Measurements from ENCODE around the gene CUBN.

CUBN gene

GRCh38 chr10:17106991-17107390, 22.6 kb downstream of the CUBN start:
- DNase-seq (ENCODE audit: low read depth): no peak

GRCh38 chr10:17101910-17102266, 27.7 kb downstream of the CUBN start:
- no peak for DNase-seq (ENCODE audit: low read depth)

- DNase-seq (ENCODE audit: low read depth): no peak
Measured at GRCh38 chr10:17101257-17101909, 28.2 kb downstream of the CUBN start.

GRCh38 chr10:17100586-17100985, 29.0 kb downstream of the CUBN start:
- no peak for DNase-seq (ENCODE audit: low read depth)

GRCh38 chr10:17098012-17098411, 31.6 kb downstream of the CUBN start:
- no peak for DNase-seq (ENCODE audit: low read depth)

- DNase-seq (ENCODE audit: low read depth): no peak
Measured at GRCh38 chr10:17094844-17095243, 34.8 kb downstream of the CUBN start.

GRCh38 chr10:17092986-17093803, 36.4 kb downstream of the CUBN start:
- no peak for DNase-seq (ENCODE audit: low read depth)

- DNase-seq (ENCODE audit: low read depth): no peak
Measured at GRCh38 chr10:17092216-17092944, 37.2 kb downstream of the CUBN start.

- no peak for DNase-seq (ENCODE audit: low read depth)
Measured at GRCh38 chr10:17088118-17088806, 41.3 kb downstream of the CUBN start.

GRCh38 chr10:17086865-17087367, 42.7 kb downstream of the CUBN start:
- DNase-seq (ENCODE audit: low read depth): no peak

GRCh38 chr10:17085011-17085725, 44.4 kb downstream of the CUBN start:
- DNase-seq (ENCODE audit: low read depth): no peak

- DNase-seq (ENCODE audit: low read depth): no peak
Measured at GRCh38 chr10:17084258-17084657, 45.4 kb downstream of the CUBN start.

- no peak for DNase-seq (ENCODE audit: low read depth)
Measured at GRCh38 chr10:17081431-17081830, 48.2 kb downstream of the CUBN start.

GRCh38 chr10:17077890-17078289, 51.7 kb downstream of the CUBN start:
- DNase-seq (ENCODE audit: low read depth): no peak

GRCh38 chr10:17077346-17077781, 52.2 kb downstream of the CUBN start:
- no peak for DNase-seq (ENCODE audit: low read depth)

GRCh38 chr10:17076626-17077345, 52.8 kb downstream of the CUBN start:
- DNase-seq (ENCODE audit: low read depth): no peak

- no peak for DNase-seq (ENCODE audit: low read depth)
Measured at GRCh38 chr10:17075533-17076359, 53.9 kb downstream of the CUBN start.

GRCh38 chr10:17074541-17074847, 55.1 kb downstream of the CUBN start:
- DNase-seq (ENCODE audit: low read depth): no peak

- DNase-seq (ENCODE audit: low read depth): no peak
Measured at GRCh38 chr10:17073725-17074540, 55.7 kb downstream of the CUBN start.
